Mesendoderm (in vitro differentiated cells): ENCODE data around the gene CPEB4.
A peak's percentile ranks its signal among the peaks of the same experiment; 100 is the strongest.

Source experiments
- DNase-seq: peaks from one replicate; pipeline ENCODE4 v3.0.0; 2013
- H2AK5ac ChIP-seq: 2 replicates; pipeline ENCODE4 v1.6.1; 2013; ENCODE audit warnings: low read length, inconsistent platforms
- H2BK120ac ChIP-seq: 2 replicates; pipeline ENCODE4 v1.6.1; 2013; ENCODE audit warnings: low read depth, mild to moderate bottlenecking, low read length, moderate library complexity, mixed read lengths
- H2BK15ac ChIP-seq: replicated peaks from 2 replicates; pipeline ENCODE4 v1.6.1; 2013; ENCODE audit warnings: low read depth, mild to moderate bottlenecking, moderate library complexity
- H2BK5ac ChIP-seq: 2 replicates; pipeline ENCODE4 v1.6.1; 2013; ENCODE audit warnings: low read length, inconsistent platforms
- H3K18ac ChIP-seq: 2 replicates; pipeline ENCODE4 v1.6.1; 2013; ENCODE audit warnings: mild to moderate bottlenecking, low read length, mixed read lengths
- H3K23ac ChIP-seq: one replicate; pipeline ENCODE4 v1.6.1; 2013; ENCODE audit warnings: low read length
- H3K27ac ChIP-seq: 2 replicates; pipeline ENCODE4 v1.5.1; 2013; ENCODE audit warnings: low read depth, mild to moderate bottlenecking, inconsistent platforms, low read length, moderate library complexity
- H3K27me3 ChIP-seq: 2 replicates; pipeline ENCODE4 v1.6.1; 2013; ENCODE audit warnings: low read length, control low read depth, mild to moderate bottlenecking, inconsistent platforms; ENCODE audit not compliant: insufficient read depth, poor library complexity
- H3K36me3 ChIP-seq: 2 replicates; pipeline ENCODE4 v1.6.1; 2013; ENCODE audit warnings: low read length, inconsistent platforms; ENCODE audit not compliant: control insufficient read depth, insufficient read depth
- H3K4ac ChIP-seq: one replicate; pipeline ENCODE4 v1.6.1; 2013; ENCODE audit warnings: low read depth, mild to moderate bottlenecking, low read length, moderate library complexity
- H3K4me1 ChIP-seq: 2 replicates; pipeline ENCODE4 v1.6.1; 2013; ENCODE audit warnings: low read depth, low read length, inconsistent platforms; ENCODE audit not compliant: control insufficient read depth
- H3K4me2 ChIP-seq: 2 replicates; pipeline ENCODE4 v1.6.1; 2013; ENCODE audit warnings: low read length
- H3K4me3 ChIP-seq: 2 replicates; pipeline ENCODE4 v1.5.1; 2013; ENCODE audit warnings: mild to moderate bottlenecking, low read length
- H3K56ac ChIP-seq: one replicate; pipeline ENCODE4 v1.6.1; 2013; ENCODE audit warnings: low read length
- H3K79me1 ChIP-seq: 2 replicates; pipeline ENCODE4 v1.6.1; 2013; ENCODE audit warnings: low read length, inconsistent platforms
- H3K79me2 ChIP-seq: 2 replicates; pipeline ENCODE4 v1.6.1; 2013; ENCODE audit warnings: mild to moderate bottlenecking, low read length; ENCODE audit not compliant: control insufficient read depth, insufficient read depth
- H3K9ac ChIP-seq: 2 replicates; pipeline ENCODE4 v1.6.1; 2013; ENCODE audit warnings: low read length, inconsistent platforms
- H4K5ac ChIP-seq: one replicate; pipeline ENCODE4 v1.6.1; 2013; ENCODE audit warnings: low read length
- H4K8ac ChIP-seq: one replicate; pipeline ENCODE4 v1.6.1; 2013; ENCODE audit warnings: low read depth, mild to moderate bottlenecking, control low read depth, low read length, moderate library complexity
- WGBS: extraction: QIAGEN DNeasy Blood & Tissue Kit; methylation state at CpG from one replicate; pipeline ENCODE4 v1.1.7; 2013; ENCODE audit warnings: low lambda C conversion rate, missing lambda C conversion rate; ENCODE audit not compliant: insufficient coverage; ENCODE audit errors: extremely low coverage; 5-methylcytosine and 5-hydroxymethylcytosine counted together

The CPEB4 gene

DNA sequence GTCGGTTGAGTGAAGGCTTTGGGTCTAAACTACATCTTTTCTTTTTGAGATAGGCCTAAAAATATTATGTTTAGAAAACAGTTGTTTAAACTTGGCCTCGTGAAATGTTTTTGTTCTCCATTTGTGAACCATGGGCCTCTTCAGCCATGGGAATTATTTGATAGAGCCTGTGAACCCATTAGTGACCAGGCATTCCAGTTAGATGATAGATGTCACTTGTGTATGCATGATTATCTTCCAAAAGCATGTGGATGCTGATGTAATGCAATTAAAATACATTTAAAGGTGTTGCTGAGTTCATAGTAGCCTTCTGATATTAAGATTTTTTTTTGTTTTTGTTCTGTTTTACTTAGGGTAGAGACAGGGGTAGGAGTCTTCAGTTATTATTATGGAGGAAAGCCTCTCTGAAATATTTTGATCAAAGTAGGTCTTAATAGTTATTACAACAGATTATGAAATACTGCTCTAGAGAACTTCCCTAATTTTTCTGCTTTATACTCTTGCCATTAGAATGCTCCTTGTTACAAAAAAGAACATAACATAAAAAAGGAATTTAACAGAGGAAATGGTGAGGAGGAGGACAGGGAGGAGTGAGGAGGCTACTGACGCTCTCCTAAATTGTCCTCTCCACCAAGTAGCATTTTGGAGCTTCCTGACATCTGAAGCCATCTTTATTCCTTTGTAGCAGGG is 32.9 kb downstream of the CPEB4 start:
- no peak overlapping the region for H3K4ac ChIP-seq
- no peak overlapping the region for H2AK5ac ChIP-seq
- no peak overlapping the region for H3K9ac ChIP-seq
- no peaks in the 10 kb centered on the region for H3K79me2 ChIP-seq
- H3K27me3 ChIP-seq: no peaks in the 10 kb centered on the region
- WGBS: no CpG with 5 or more reads among the region's 3 CpGs
- H3K4me3 ChIP-seq: no peak overlapping the region
- peaks cover 3% of the 10 kb centered on the region for H3K4me1 ChIP-seq
- no peak overlapping the region for H2BK5ac ChIP-seq
- H4K5ac ChIP-seq: no peak overlapping the region
- no peak overlapping the region for H3K23ac ChIP-seq
- no peaks in the 10 kb centered on the region for H3K36me3 ChIP-seq
- H2BK120ac ChIP-seq: no peak overlapping the region
- H2BK15ac ChIP-seq: no peak overlapping the region
- no peak overlapping the region for H3K4me2 ChIP-seq
- H3K79me1 ChIP-seq: no peaks in the 10 kb centered on the region
- DNase-seq: no peak
- no peak overlapping the region for H4K8ac ChIP-seq
- no peak overlapping the region for H3K18ac ChIP-seq
- H3K56ac ChIP-seq: no peak overlapping the region
- no peak overlapping the region for H3K27ac ChIP-seq

DNA sequence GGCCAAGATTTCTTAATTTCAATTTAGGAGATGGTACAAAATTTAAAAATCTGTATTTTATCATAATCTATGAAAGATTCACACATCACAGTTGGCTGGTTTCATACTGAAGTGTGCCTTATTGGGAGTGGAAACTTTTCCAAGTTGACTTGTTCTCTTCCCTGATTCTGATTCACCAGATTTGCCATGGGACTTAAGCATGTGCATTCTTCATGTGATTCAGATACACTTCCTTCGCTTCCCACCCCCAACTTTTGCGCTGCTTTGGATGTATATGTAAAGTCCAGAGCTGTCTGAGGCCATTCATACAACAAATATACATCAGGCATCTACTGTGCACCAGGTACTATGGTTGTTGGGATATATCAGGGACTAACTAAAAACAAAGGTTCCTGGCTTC is 34.4 kb downstream of the CPEB4 start:
- H3K36me3 ChIP-seq: no peaks in the 10 kb centered on the region
- no peak overlapping the region for H3K9ac ChIP-seq
- H2BK15ac ChIP-seq: no peak overlapping the region
- no peak overlapping the region for H3K56ac ChIP-seq
- no peak overlapping the region for H3K4me2 ChIP-seq
- no peaks in the 10 kb centered on the region for H3K27me3 ChIP-seq
- H4K5ac ChIP-seq: no peak overlapping the region
- no peak overlapping the region for H4K8ac ChIP-seq
- no CpG with 5 or more reads among the region's 2 CpGs for WGBS
- H2BK120ac ChIP-seq: no peak overlapping the region
- no peak overlapping the region for H3K4ac ChIP-seq
- H3K23ac ChIP-seq: no peak overlapping the region
- no peak for DNase-seq
- no peak overlapping the region for H3K4me3 ChIP-seq
- H2AK5ac ChIP-seq: no peak overlapping the region
- peaks cover 3% of the 10 kb centered on the region for H3K4me1 ChIP-seq
- no peak overlapping the region for H3K27ac ChIP-seq
- H2BK5ac ChIP-seq: no peak overlapping the region
- H3K79me2 ChIP-seq: no peaks in the 10 kb centered on the region
- no peak overlapping the region for H3K18ac ChIP-seq
- no peaks in the 10 kb centered on the region for H3K79me1 ChIP-seq

DNA sequence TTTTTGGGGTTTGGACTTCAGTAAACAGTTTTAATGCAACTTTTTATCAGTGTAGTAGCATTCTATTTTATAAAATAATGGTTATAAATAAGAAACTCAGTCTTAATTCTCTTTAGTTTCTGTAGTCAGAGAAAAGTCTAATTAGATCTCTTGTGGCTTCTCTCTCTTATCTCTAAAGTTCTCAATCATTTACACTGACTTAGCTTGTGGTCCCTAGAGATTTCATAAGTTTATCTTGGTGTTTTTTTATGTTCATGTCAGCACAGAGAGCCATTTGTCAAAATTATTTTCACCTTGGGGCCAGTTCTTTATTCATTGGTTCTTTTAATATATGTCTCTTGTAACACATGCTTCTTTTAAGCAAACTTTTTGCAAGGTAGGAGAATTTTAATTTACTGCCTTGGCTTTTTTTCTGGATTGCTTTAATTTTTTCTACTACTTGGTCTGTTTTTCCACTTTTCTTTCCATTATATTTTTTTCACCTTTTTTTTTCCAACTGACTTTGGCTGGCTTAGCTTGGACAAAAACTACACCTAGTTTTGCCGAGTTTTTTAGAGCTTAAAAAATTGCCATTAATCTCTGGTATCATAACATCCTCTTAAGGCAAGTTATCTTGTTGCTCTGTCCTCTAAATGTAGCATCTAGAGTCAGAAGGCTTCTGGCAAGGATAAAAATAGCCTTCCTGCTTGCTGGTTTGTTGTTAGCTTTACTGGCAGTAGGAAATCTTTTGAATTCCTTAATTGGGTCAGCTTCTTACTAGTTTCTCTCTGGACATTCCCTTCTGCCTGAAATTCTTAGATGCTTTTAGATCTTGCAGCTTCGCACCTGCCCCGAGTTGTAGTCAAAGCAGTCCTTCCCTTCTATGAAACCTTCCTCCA is 35.3 kb downstream of the CPEB4 start:
- no peak overlapping the region for H4K8ac ChIP-seq
- H3K4ac ChIP-seq: no peak overlapping the region
- no peak overlapping the region for H3K56ac ChIP-seq
- no peak overlapping the region for H2BK120ac ChIP-seq
- WGBS: no CpG with 5 or more reads among the region's 3 CpGs
- H2BK15ac ChIP-seq: no peak overlapping the region
- no peak overlapping the region for H3K23ac ChIP-seq
- no peak overlapping the region for H3K18ac ChIP-seq
- no peak overlapping the region for H4K5ac ChIP-seq
- no peak overlapping the region for H2BK5ac ChIP-seq
- peaks cover 3% of the 10 kb centered on the region for H3K4me1 ChIP-seq
- no peak overlapping the region for H3K27ac ChIP-seq
- no peaks in the 10 kb centered on the region for H3K36me3 ChIP-seq
- DNase-seq: no peak
- no peaks in the 10 kb centered on the region for H3K27me3 ChIP-seq
- H3K79me2 ChIP-seq: no peaks in the 10 kb centered on the region
- H3K79me1 ChIP-seq: no peaks in the 10 kb centered on the region
- no peak overlapping the region for H2AK5ac ChIP-seq
- H3K9ac ChIP-seq: no peak overlapping the region
- H3K4me2 ChIP-seq: no peak overlapping the region
- no peak overlapping the region for H3K4me3 ChIP-seq

DNA sequence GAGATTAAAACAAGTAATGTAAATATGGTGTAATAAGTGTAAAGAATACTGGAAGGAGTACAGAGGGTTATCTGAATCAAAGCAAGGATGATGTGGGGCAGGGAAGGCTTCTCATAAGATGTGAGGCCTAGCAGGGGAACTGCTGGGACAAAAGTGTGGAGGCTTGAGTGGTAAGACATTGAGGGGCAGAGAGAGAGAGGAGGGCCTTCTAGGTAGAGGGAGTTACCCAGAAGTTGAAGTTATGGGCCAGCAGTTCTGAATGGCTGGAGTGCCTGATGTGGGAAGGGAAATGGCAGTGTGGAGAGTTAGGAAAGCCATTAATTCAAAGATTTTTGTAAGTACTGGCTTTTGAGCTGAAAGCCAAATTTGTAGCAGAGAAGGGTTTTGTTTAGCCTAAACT is 36.8 kb downstream of the CPEB4 start:
- no peak overlapping the region for H3K4me3 ChIP-seq
- H2BK5ac ChIP-seq: no peak overlapping the region
- no peaks in the 10 kb centered on the region for H3K27me3 ChIP-seq
- H3K79me2 ChIP-seq: no peaks in the 10 kb centered on the region
- no peak overlapping the region for H3K18ac ChIP-seq
- no peak for DNase-seq
- H3K36me3 ChIP-seq: no peaks in the 10 kb centered on the region
- H2BK15ac ChIP-seq: peak overlapping the region; percentile 60
- H3K9ac ChIP-seq: no peak overlapping the region
- no peak overlapping the region for H4K5ac ChIP-seq
- H3K79me1 ChIP-seq: no peaks in the 10 kb centered on the region
- H4K8ac ChIP-seq: no peak overlapping the region
- H2AK5ac ChIP-seq: no peak overlapping the region
- peak overlapping the region; percentile 74 for H2BK120ac ChIP-seq
- no peak overlapping the region for H3K4me2 ChIP-seq
- peak overlapping the region; percentile 29 for H3K27ac ChIP-seq
- no peak overlapping the region for H3K56ac ChIP-seq
- no peak overlapping the region for H3K4ac ChIP-seq
- H3K23ac ChIP-seq: no peak overlapping the region
- peaks cover 3% of the 10 kb centered on the region for H3K4me1 ChIP-seq

DNA sequence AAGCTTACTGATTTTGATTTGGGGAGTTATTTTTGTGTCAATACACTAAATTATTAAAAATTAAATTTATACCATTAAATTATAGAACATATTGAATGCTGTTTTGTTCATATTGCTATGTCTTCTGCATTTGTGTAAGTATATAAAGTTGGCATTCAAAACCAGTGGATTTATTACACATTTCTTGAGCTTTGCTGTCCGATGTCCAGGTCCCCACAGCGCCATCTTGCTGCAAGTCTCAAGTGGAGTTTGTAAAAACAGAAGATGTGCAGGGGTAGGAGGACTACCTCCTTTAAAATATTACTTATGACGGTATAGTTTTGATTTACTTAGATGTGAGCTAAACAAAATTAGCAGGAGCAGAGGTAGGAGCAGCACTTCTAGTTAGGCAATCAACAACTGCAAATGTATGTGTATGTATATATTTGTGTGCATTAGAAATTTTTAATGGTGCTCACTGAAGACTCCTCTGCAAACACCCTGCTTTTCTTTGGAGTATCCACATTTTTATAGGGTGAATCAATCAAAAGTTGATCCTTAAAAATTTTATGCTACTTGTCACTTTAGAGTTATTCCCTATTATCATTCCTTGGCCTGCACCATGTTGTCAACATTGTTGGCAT is 37.4 kb downstream of the CPEB4 start:
- H3K79me2 ChIP-seq: no peaks in the 10 kb centered on the region
- H3K4me2 ChIP-seq: no peak overlapping the region
- H3K4me1 ChIP-seq: peaks cover 3% of the 10 kb centered on the region
- H2BK15ac ChIP-seq: no peak overlapping the region
- no peak overlapping the region for H3K9ac ChIP-seq
- H3K56ac ChIP-seq: no peak overlapping the region
- WGBS: no CpG with 5 or more reads among the region's 3 CpGs
- no peaks in the 10 kb centered on the region for H3K27me3 ChIP-seq
- H3K27ac ChIP-seq: no peak overlapping the region
- H2BK120ac ChIP-seq: no peak overlapping the region
- H2BK5ac ChIP-seq: no peak overlapping the region
- DNase-seq: peak; percentile 44
- H3K36me3 ChIP-seq: no peaks in the 10 kb centered on the region
- no peak overlapping the region for H3K23ac ChIP-seq
- no peak overlapping the region for H4K5ac ChIP-seq
- no peak overlapping the region for H4K8ac ChIP-seq
- H3K4me3 ChIP-seq: no peak overlapping the region
- H3K18ac ChIP-seq: no peak overlapping the region
- H3K79me1 ChIP-seq: no peaks in the 10 kb centered on the region
- no peak overlapping the region for H2AK5ac ChIP-seq
- H3K4ac ChIP-seq: no peak overlapping the region
